Stimulated activated CD4-positive, alpha-beta T cell treated with anti-CD3 and anti-CD28 coated beads, Interleukin-15, amount 100 ng/mL, for 1 hour (primary cell): Measurements from ENCODE around the gene POLR1C.
A peak's percentile ranks its signal among the peaks of the same experiment; 100 is the strongest.
"Not testable (repeated sequence)": the region's sequence is repeated elsewhere in the genome, so short reads cannot be mapped to it uniquely, and the experiment has no call there.

Experiments
- DNase-seq, 2 donors: peaks; one replicate each; pipeline ENCODE4 v3.0.0-alpha.2; 2020; ENCODE audit warnings: low read depth in 1 of 2, low spot score in 1 of 2

The POLR1C gene

GRCh38 chr6:43509142-43509983, 7.5 kb upstream of the POLR1C start:
- no peak for DNase-seq

GRCh38 chr6:43509984-43510826, 6.7 kb upstream of the POLR1C start, which contains the start of gene LRRC73:
TSS of gene LRRC73 (minus strand) at chr6:43510346. CDS start at chr6:43509785, 561 bp downstream.
- DNase-seq, result peak; percentile 55 to 72

GRCh38 chr6:43510827-43511163, 6.1 kb upstream of the POLR1C start:
- no peak for DNase-seq

- no peak for DNase-seq
These were observed 5.0 kb upstream of the POLR1C start for GRCh38 chr6:43511824-43512415.

GRCh38 chr6:43515808-43516207, 1.1 kb upstream of the POLR1C start:
- no peak for DNase-seq

- no peak for DNase-seq
These were observed 557 bp upstream of the POLR1C start for GRCh38 chr6:43516367-43516696.

- no peak for DNase-seq
These were observed 842 bp downstream of the POLR1C start for GRCh38 chr6:43517505-43518357.

- DNase-seq, result no peak
These were observed 3.2 kb downstream of the POLR1C start for GRCh38 chr6:43520097-43520496.

- no peak for DNase-seq
These were observed 4.9 kb downstream of the POLR1C start for GRCh38 chr6:43521836-43522235.

- DNase-seq, result no peak
These were observed 5.8 kb downstream of the POLR1C start for GRCh38 chr6:43522547-43523261.

GRCh38 chr6:43523284-43523683, 6.4 kb downstream of the POLR1C start:
- DNase-seq, result no peak

- DNase-seq, result no peak
These were observed 7.6 kb downstream of the POLR1C start for GRCh38 chr6:43524483-43524961.

GRCh38 chr6:43532201-43532600, 15.3 kb downstream of the POLR1C start:
- no peak for DNase-seq

GRCh38 chr6:43538986-43539385, 22.1 kb downstream of the POLR1C start:
- DNase-seq, result not testable (repeated sequence)

GRCh38 chr6:43539409-43539808, 22.5 kb downstream of the POLR1C start:
- DNase-seq, result not testable (repeated sequence)

- DNase-seq, result no peak
These were observed 23.6 kb downstream of the POLR1C start for GRCh38 chr6:43540507-43540906.

- no peak for DNase-seq
These were observed 25.0 kb downstream of the POLR1C start for GRCh38 chr6:43541774-43542471.

- no peak for DNase-seq
These were observed 27.6 kb downstream of the POLR1C start for GRCh38 chr6:43544461-43544860.

- DNase-seq, result no peak
These were observed 30.3 kb downstream of the POLR1C start for GRCh38 chr6:43547222-43547621.

- not testable (repeated sequence) for DNase-seq
These were observed 40.7 kb downstream of the POLR1C start for GRCh38 chr6:43557620-43558019.
